22Rv1 (cell line): ENCODE data around the gene ANO10.

ENCODE experiments used
- CTCF ChIP-seq: fragments of 450-650 bp; IDR thresholded peaks from 2 replicates; pipeline ENCODE4 v1.5.1; 2017; ENCODE audit warnings: mild to moderate bottlenecking
- ZFX ChIP-seq: fragments of 450-650 bp; IDR thresholded peaks from 2 replicates; pipeline ENCODE4 v1.6.1; 2017; ENCODE audit warnings: antibody characterized with exemption, borderline replicate concordance

- TF ChIP-seq ZFX: no peak
- TF ChIP-seq CTCF: no peak
Observed at GRCh38 chr3:43453981-43454380, 167.8 kb downstream of the ANO10 start.
